ENCODE data around the gene PDE4D. TPM values are rescaled to one million over a fixed set of nuclear protein-coding genes. Genes with fewer than 3 reads are reported as not detected.

The PDE4D gene
- total and polyA plus RNA-seq, 2 of the 4 experiments (the other 2 are of a cell fraction) = 1.4 to 7.9 TPM

- Histone ChIP-seq H4K8ac (ENCODE audit: low read depth in 2 of 2, low read length in 2 of 2) (no peak overlapping the region), H2AFZ (replicated peaks; ENCODE audit: low read length, poor library complexity) (no peak overlapping the region), H3K4me2 (ENCODE audit: low read depth, low read length) (no peak overlapping the region), H2BK20ac (ENCODE audit: low read depth, low read length) (no peak overlapping the region), H3K9ac (ENCODE audit: low read depth, low read length) (no peak overlapping the region), H3K14ac (replicated peaks; ENCODE audit: low read depth, low read length) (no peak overlapping the region), H3K56ac (ENCODE audit: extremely low read depth, insufficient read depth, low read length) (no peak overlapping the region), H3K23ac (ENCODE audit: low read depth, low read length) (no peak overlapping the region), H2AK5ac (ENCODE audit: low read depth, low read length) (no peak overlapping the region), H4K91ac (ENCODE audit: insufficient read depth, low read depth, low read length) (no peak overlapping the region), H2AK9ac (replicated peaks; ENCODE audit: low read depth, low read length, poor library complexity) (no peak overlapping the region), H2BK5ac (ENCODE audit: low read depth, low read length, poor library complexity, severe bottlenecking) (no peak overlapping the region), H3K27ac (ENCODE audit: insufficient read depth, low read length) (no peak overlapping the region), H3K36me3 (ENCODE audit: control insufficient read depth, insufficient read depth, low read length) (no peaks in the 10 kb centered on the region), H3K4me3 (ENCODE audit: insufficient read depth, low read depth, low read length) (no peak overlapping the region), H2BK15ac (ENCODE audit: low read depth, low read length) (no peak overlapping the region), H3K18ac (ENCODE audit: low read depth, low read length) (no peak overlapping the region), H4K5ac (ENCODE audit: low read depth, low read length) (no peak overlapping the region), H3K79me1 (ENCODE audit: low read depth in 1 of 2, low read length in 2 of 2) (no peaks in the 10 kb centered on the region), H3K9me3 (ENCODE audit: control insufficient read depth, insufficient read depth, low read length) (no peaks in the 10 kb centered on the region), H4K20me1 (ENCODE audit: insufficient read depth, low read length) (no peaks in the 10 kb centered on the region), H3K27me3 (ENCODE audit: control insufficient read depth, insufficient read depth, low read length) (no peaks in the 10 kb centered on the region), H3K4ac (ENCODE audit: low read depth, low read length) (no peak overlapping the region), H2BK120ac (ENCODE audit: low read depth, low read length) (no peak overlapping the region), H3K4me1 (ENCODE audit: control insufficient read depth, insufficient read depth, low read length) (peaks cover 4% of the 10 kb centered on the region; the same call in 1 of the 2 replicates), H3K9me1 (ENCODE audit: insufficient read depth, low read length) (peaks cover 2% of the 10 kb centered on the region; the same call in 1 of the 2 replicates)
- ATAC-seq (ENCODE audit: low read depth) = no peak
- intact Hi-C loops (cut with micrococcal nuclease) = no loop called here
- WGBS, 2 experiments (ENCODE audit: extremely low coverage in 2 of 2, insufficient read length in 1 of 2) = no CpG with 5 or more reads among the region's 1 CpG
- DNase-seq = no peak
- ChIA-PET POLR2A (ENCODE audit: unreplicated experiment) (no interaction called here), CTCF (interaction anchor here (0.9 kb wide), 1 partner anchor 16 kb away, joined by 5 read pairs; no protein-coding TSS in a partner anchor)
- TF ChIP-seq MXI1 (IDR thresholded peaks at IDR 0.05; ENCODE audit: borderline replicate concordance, low read depth, low read length) (no peak), RFX5 (IDR thresholded peaks at IDR 0.05; ENCODE audit: low read depth, low read length) (no peak), USF2 (IDR thresholded peaks at IDR 0.05; ENCODE audit: low read depth, low read length) (no peak), NFE2L2 (IDR thresholded peaks at IDR 0.05; ENCODE audit: low read depth, low read length) (no peak), FOS (IDR thresholded peaks at IDR 0.05; ENCODE audit: low read depth, low read length) (no peak), CTCF (conservative IDR thresholded peaks at IDR 0.05; ENCODE audit: low read depth, low read length) (no peak), MAZ (IDR thresholded peaks at IDR 0.05; ENCODE audit: borderline replicate concordance, low read depth, low read length) (no peak), BHLHE40 (IDR thresholded peaks at IDR 0.05; ENCODE audit: low read depth, low read length) (no peak), CEBPB (IDR thresholded peaks at IDR 0.05; ENCODE audit: low read depth, low read length) (no peak), MAFK (IDR thresholded peaks at IDR 0.05; ENCODE audit: low read depth, low read length) (no peak), RCOR1 (IDR thresholded peaks at IDR 0.05; ENCODE audit: insufficient replicate concordance, low read length) (no peak), RAD21 (IDR thresholded peaks at IDR 0.05; ENCODE audit: low read length) (no peak), SMC3 (IDR thresholded peaks at IDR 0.05; ENCODE audit: low read depth, low read length) (no peak), CHD1 (IDR thresholded peaks at IDR 0.05; ENCODE audit: low read depth, low read length) (no peak), POLR2A (IDR thresholded peaks at IDR 0.05; ENCODE audit: low read depth, low read length) (no peak)
- TF ChIP-seq, protein P1, sequence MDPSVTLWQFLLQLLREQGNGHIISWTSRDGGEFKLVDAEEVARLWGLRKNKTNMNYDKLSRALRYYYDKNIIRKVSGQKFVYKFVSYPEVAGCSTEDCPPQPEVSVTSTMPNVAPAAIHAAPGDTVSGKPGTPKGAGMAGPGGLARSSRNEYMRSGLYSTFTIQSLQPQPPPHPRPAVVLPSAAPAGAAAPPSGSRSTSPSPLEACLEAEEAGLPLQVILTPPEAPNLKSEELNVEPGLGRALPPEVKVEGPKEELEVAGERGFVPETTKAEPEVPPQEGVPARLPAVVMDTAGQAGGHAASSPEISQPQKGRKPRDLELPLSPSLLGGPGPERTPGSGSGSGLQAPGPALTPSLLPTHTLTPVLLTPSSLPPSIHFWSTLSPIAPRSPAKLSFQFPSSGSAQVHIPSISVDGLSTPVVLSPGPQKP (IDR thresholded peaks at IDR 0.05; ENCODE audit: borderline replicate concordance, low read depth, low read length) = no peak
- dilution Hi-C loops (cut with HindIII; ENCODE audit: low sequenced_read_pairs, unreplicated experiment) = no loop called here
- in situ Hi-C loops (cut with MboI; ENCODE audit: low sequenced_read_pairs) = no loop called here
- no TSS peak for BruUV-seq (replicated peaks)
Observed at GRCh38 chr5:59058237-59058636, 835.3 kb downstream of the PDE4D start.

Data from IMR-90 (cell line).